ENCODE data around the gene TEX13C. TPM values are rescaled to one million over a fixed set of nuclear protein-coding genes. Genes with fewer than 3 reads are reported as not detected.

The TEX13C gene
- not detected in 2 replicates for total RNA-seq

GRCh38 chrX:125319646-125320521 lies at the start of gene TEX13C:
Gene TEX13C (plus strand): TSS chrX:125319871. CDS start chrX:125320120, 249 bp downstream.

